HEK293 (cell line): ENCODE data around the gene ST8SIA4.

ENCODE experiments used
- BCL11A ChIP-seq: fragments of 450-650 bp; formaldehyde crosslinking; IDR thresholded peaks from 2 replicates; pipeline ENCODE4 v1.5.1; 2016; ENCODE audit warnings: low read depth, missing biosample characterization, missing genetic modification characterization
- GLIS2 ChIP-seq: fragments of 450-650 bp; formaldehyde crosslinking; IDR thresholded peaks from 2 replicates; pipeline ENCODE4 v1.5.1; 2016; ENCODE audit warnings: missing biosample characterization, missing genetic modification characterization
- HOXC10 ChIP-seq: sonication (generic); formaldehyde crosslinking; IDR thresholded peaks from 2 replicates; pipeline ENCODE4 v1.8.1; 2023; ENCODE audit warnings: mild to moderate bottlenecking, missing genetic modification reagents
- KLF10 ChIP-seq: fragments of 450-650 bp; IDR thresholded peaks from 2 replicates; pipeline ENCODE4 v1.5.1; 2018; ENCODE audit warnings: missing biosample characterization, mild to moderate bottlenecking, missing genetic modification characterization
- MZF1 ChIP-seq: fragments of 450-650 bp; formaldehyde crosslinking; IDR thresholded peaks from 2 replicates; pipeline ENCODE4 v1.5.1; 2017; ENCODE audit warnings: missing biosample characterization, missing genetic modification characterization, borderline replicate concordance
- PRDM1 ChIP-seq: fragments of 450-650 bp; formaldehyde crosslinking; IDR thresholded peaks from 2 replicates; pipeline ENCODE4; 2016; ENCODE audit warnings: missing biosample characterization, missing genetic modification characterization
- SP2 ChIP-seq: fragments of 450-650 bp; formaldehyde crosslinking; IDR thresholded peaks from 2 replicates; pipeline ENCODE4 v1.5.1; 2016; ENCODE audit warnings: missing biosample characterization, missing genetic modification characterization
- SP7 ChIP-seq: fragments of 450-650 bp; formaldehyde crosslinking; IDR thresholded peaks from 2 replicates; pipeline ENCODE4 v1.5.1; 2016; ENCODE audit warnings: missing biosample characterization, missing genetic modification characterization
- ZBTB7A ChIP-seq: fragments of 450-650 bp; formaldehyde crosslinking; IDR thresholded peaks from 2 replicates; pipeline ENCODE4 v1.5.1; 2016; ENCODE audit warnings: low read depth, missing biosample characterization, missing genetic modification characterization
- ZBTB8A ChIP-seq: fragments of 450-650 bp; formaldehyde crosslinking; IDR thresholded peaks from 2 replicates; pipeline ENCODE4 v1.5.1; 2016; ENCODE audit warnings: missing biosample characterization, missing genetic modification characterization
- ZFHX2 ChIP-seq: fragments of 450-650 bp; formaldehyde crosslinking; conservative IDR thresholded peaks from 2 replicates; pipeline ENCODE4 v1.5.1; 2016; ENCODE audit warnings: missing biosample characterization, missing genetic modification characterization
- ZFP41 ChIP-seq: fragments of 450-650 bp; formaldehyde crosslinking; IDR thresholded peaks from 2 replicates; pipeline ENCODE4 v1.5.1; 2016; ENCODE audit warnings: missing biosample characterization, missing genetic modification characterization, borderline replicate concordance
- ZNF155 ChIP-seq: fragments of 450-650 bp; formaldehyde crosslinking; IDR thresholded peaks from 2 replicates; pipeline ENCODE4 v1.5.1; 2016; ENCODE audit warnings: missing biosample characterization, missing genetic modification characterization
- ZNF221 ChIP-seq: fragments of 450-650 bp; formaldehyde crosslinking; IDR thresholded peaks from 2 replicates; pipeline ENCODE4 v1.5.1; 2017; ENCODE audit warnings: missing biosample characterization, missing genetic modification characterization, borderline replicate concordance
- ZNF248 ChIP-seq: fragments of 450-650 bp; formaldehyde crosslinking; IDR thresholded peaks from 2 replicates; pipeline ENCODE4 v1.5.1; 2017; ENCODE audit warnings: missing biosample characterization, missing genetic modification characterization
- ZNF292 ChIP-seq: fragments of 450-650 bp; formaldehyde crosslinking; IDR thresholded peaks from 2 replicates; pipeline ENCODE4 v1.5.1; 2016; ENCODE audit warnings: low read depth, missing biosample characterization, missing genetic modification characterization, borderline replicate concordance
- ZNF37A ChIP-seq: fragments of 450-650 bp; IDR thresholded peaks from 2 replicates; pipeline ENCODE4 v1.5.1; 2018; ENCODE audit warnings: missing biosample characterization, missing genetic modification characterization
- ZNF792 ChIP-seq: fragments of 450-650 bp; formaldehyde crosslinking; IDR thresholded peaks from 2 replicates; pipeline ENCODE4 v1.5.1; 2016; ENCODE audit warnings: missing biosample characterization, missing genetic modification characterization
- ZXDB ChIP-seq: fragments of 450-650 bp; formaldehyde crosslinking; IDR thresholded peaks from 2 replicates; pipeline ENCODE4 v1.5.1; 2016; ENCODE audit warnings: missing biosample characterization, missing genetic modification characterization
- TF ChIP-seq, protein P1 (sequence below): fragments of 450-650 bp; formaldehyde crosslinking; IDR thresholded peaks from 2 replicates; pipeline ENCODE4 v1.5.1; 2016; ENCODE audit warnings: missing biosample characterization, missing genetic modification characterization
- TF ChIP-seq, protein P2 (sequence below): fragments of 450-650 bp; formaldehyde crosslinking; IDR thresholded peaks from 2 replicates; pipeline ENCODE4 v1.5.1; 2016; ENCODE audit warnings: missing biosample characterization, missing genetic modification characterization
- TF ChIP-seq, protein P3 (sequence below): fragments of 450-650 bp; formaldehyde crosslinking; IDR thresholded peaks from 2 replicates; pipeline ENCODE4 v1.5.1; 2016; ENCODE audit warnings: missing biosample characterization, missing genetic modification characterization
- TF ChIP-seq, protein P4 (sequence below): fragments of 450-650 bp; formaldehyde crosslinking; IDR thresholded peaks from 2 replicates; pipeline ENCODE4 v1.5.1; 2016; ENCODE audit warnings: missing biosample characterization, missing genetic modification characterization
- TF ChIP-seq, protein P5 (sequence below): fragments of 450-650 bp; formaldehyde crosslinking; IDR thresholded peaks from 2 replicates; pipeline ENCODE4; 2016; ENCODE audit warnings: missing biosample characterization, missing genetic modification characterization
- TF ChIP-seq, protein P6 (sequence below): fragments of 450-650 bp; formaldehyde crosslinking; optimal IDR thresholded peaks from 2 replicates; pipeline ENCODE3; 2016; ENCODE audit warnings: missing biosample characterization, mild to moderate bottlenecking, missing genetic modification characterization
- TF ChIP-seq, protein P7 (sequence below): fragments of 450-650 bp; formaldehyde crosslinking; IDR thresholded peaks from 2 replicates; pipeline ENCODE4 v1.5.1; 2016; ENCODE audit warnings: missing biosample characterization, missing genetic modification characterization, borderline replicate concordance

The ST8SIA4 gene

DNA sequence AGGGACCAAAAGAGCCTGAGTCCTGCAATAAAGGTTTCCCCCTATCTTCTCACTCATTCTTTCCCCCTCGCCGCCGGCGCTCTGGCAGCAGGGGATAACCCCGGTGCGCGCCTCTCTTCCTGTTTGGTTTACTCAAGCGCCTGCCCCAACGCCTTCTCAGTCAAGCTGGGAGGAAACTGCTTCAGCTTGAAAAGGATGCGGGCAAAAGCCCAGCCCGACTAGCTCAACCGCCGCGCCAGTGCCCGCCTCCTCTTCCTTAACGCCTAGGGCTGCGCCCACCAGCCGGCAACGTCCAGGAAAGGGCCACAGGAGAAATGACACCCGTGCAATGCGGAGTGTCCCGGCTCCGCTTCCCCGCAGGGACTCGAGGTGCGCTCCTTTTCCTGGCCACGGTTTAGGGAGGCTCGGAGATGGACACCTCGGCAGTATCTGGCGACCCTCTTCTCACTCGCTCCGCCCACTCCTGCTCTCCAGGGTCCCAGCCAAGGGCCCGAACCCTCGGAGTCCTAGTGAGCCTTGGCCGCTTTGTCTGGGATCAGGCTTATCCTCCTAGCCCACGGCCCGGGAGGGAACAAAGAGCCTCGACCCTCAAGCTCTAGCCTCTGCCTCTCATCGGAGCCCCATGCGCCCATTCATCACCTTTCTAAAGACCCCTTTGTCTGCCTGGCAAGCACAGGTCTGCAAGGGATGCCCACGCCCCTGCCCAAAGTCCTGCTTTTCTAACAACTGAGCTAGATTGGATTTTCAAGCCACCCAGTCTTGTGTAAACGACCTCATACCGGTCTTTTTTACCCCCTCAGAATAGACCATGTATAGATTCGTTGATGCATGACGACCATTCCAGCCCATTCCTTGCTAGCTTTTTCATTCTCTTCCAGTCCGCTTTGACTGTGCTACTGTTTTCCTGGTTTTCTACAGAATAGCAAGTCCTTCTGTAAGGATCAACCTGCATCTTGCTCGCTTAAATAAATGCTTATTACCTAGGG, 2.0 kb downstream of the ST8SIA4 start (continued):
- TF ChIP-seq, protein P1, sequence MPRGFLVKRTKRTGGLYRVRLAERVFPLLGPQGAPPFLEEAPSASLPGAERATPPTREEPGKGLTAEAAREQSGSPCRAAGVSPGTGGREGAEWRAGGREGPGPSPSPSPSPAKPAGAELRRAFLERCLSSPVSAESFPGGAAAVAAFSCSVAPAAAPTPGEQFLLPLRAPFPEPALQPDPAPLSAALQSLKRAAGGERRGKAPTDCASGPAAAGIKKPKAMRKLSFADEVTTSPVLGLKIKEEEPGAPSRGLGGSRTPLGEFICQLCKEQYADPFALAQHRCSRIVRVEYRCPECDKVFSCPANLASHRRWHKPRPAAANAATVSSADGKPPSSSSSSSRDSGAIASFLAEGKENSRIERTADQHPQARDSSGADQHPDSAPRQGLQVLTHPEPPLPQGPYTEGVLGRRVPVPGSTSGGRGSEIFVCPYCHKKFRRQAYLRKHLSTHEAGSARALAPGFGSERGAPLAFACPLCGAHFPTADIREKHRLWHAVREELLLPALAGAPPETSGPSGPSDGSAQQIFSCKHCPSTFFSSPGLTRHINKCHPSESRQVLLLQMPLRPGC = no peak
- no peak for TF ChIP-seq ZFP41 (tag by site-specific recombination)
- TF ChIP-seq ZBTB8A = peak; percentile 92
- peak; percentile 43; the same call in 1 of the 2 replicates for TF ChIP-seq SP2
- no peak for TF ChIP-seq ZNF37A
- no peak for TF ChIP-seq GLIS2
- TF ChIP-seq ZNF221 (tag by site-specific recombination) = no peak
- no peak for TF ChIP-seq ZBTB7A (tag by site-specific recombination)
- TF ChIP-seq ZNF155 (tag by site-specific recombination) = no peak
- TF ChIP-seq, protein P2, sequence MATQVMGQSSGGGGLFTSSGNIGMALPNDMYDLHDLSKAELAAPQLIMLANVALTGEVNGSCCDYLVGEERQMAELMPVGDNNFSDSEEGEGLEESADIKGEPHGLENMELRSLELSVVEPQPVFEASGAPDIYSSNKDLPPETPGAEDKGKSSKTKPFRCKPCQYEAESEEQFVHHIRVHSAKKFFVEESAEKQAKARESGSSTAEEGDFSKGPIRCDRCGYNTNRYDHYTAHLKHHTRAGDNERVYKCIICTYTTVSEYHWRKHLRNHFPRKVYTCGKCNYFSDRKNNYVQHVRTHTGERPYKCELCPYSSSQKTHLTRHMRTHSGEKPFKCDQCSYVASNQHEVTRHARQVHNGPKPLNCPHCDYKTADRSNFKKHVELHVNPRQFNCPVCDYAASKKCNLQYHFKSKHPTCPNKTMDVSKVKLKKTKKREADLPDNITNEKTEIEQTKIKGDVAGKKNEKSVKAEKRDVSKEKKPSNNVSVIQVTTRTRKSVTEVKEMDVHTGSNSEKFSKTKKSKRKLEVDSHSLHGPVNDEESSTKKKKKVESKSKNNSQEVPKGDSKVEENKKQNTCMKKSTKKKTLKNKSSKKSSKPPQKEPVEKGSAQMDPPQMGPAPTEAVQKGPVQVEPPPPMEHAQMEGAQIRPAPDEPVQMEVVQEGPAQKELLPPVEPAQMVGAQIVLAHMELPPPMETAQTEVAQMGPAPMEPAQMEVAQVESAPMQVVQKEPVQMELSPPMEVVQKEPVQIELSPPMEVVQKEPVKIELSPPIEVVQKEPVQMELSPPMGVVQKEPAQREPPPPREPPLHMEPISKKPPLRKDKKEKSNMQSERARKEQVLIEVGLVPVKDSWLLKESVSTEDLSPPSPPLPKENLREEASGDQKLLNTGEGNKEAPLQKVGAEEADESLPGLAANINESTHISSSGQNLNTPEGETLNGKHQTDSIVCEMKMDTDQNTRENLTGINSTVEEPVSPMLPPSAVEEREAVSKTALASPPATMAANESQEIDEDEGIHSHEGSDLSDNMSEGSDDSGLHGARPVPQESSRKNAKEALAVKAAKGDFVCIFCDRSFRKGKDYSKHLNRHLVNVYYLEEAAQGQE = peak; percentile 67
- TF ChIP-seq BCL11A = no peak
- TF ChIP-seq, protein P3, sequence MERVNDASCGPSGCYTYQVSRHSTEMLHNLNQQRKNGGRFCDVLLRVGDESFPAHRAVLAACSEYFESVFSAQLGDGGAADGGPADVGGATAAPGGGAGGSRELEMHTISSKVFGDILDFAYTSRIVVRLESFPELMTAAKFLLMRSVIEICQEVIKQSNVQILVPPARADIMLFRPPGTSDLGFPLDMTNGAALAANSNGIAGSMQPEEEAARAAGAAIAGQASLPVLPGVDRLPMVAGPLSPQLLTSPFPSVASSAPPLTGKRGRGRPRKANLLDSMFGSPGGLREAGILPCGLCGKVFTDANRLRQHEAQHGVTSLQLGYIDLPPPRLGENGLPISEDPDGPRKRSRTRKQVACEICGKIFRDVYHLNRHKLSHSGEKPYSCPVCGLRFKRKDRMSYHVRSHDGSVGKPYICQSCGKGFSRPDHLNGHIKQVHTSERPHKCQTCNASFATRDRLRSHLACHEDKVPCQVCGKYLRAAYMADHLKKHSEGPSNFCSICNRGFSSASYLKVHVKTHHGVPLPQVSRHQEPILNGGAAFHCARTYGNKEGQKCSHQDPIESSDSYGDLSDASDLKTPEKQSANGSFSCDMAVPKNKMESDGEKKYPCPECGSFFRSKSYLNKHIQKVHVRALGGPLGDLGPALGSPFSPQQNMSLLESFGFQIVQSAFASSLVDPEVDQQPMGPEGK (tag by site-specific recombination) = no peak
- TF ChIP-seq MZF1 = no peak
- TF ChIP-seq, protein P4, sequence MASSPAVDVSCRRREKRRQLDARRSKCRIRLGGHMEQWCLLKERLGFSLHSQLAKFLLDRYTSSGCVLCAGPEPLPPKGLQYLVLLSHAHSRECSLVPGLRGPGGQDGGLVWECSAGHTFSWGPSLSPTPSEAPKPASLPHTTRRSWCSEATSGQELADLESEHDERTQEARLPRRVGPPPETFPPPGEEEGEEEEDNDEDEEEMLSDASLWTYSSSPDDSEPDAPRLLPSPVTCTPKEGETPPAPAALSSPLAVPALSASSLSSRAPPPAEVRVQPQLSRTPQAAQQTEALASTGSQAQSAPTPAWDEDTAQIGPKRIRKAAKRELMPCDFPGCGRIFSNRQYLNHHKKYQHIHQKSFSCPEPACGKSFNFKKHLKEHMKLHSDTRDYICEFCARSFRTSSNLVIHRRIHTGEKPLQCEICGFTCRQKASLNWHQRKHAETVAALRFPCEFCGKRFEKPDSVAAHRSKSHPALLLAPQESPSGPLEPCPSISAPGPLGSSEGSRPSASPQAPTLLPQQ (tag by site-specific recombination) = no peak
- no peak for TF ChIP-seq ZXDB (tag by site-specific recombination)
- no peak for TF ChIP-seq PRDM1 (tag by site-specific recombination)
- TF ChIP-seq ZNF292 (tag by site-specific recombination) = no peak
- no peak for TF ChIP-seq HOXC10
- TF ChIP-seq KLF10 (tag by site-specific recombination) = no peak
- TF ChIP-seq, protein P5, sequence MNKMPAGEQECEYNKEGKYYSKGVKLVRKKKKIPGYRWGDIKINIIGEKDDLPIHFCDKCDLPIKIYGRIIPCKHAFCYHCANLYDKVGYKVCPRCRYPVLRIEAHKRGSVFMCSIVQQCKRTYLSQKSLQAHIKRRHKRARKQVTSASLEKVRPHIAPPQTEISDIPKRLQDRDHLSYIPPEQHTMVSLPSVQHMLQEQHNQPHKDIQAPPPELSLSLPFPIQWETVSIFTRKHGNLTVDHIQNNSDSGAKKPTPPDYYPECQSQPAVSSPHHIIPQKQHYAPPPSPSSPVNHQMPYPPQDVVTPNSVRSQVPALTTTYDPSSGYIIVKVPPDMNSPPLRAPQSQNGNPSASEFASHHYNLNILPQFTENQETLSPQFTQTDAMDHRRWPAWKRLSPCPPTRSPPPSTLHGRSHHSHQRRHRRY (tag by site-specific recombination) = no peak
- peak; percentile 4; the same call in 1 of the 2 replicates for TF ChIP-seq SP7
- no peak for TF ChIP-seq ZNF792 (tag by site-specific recombination)
- peak; percentile 67 for TF ChIP-seq ZFHX2
- no peak for TF ChIP-seq ZNF248
- TF ChIP-seq, protein P6, sequence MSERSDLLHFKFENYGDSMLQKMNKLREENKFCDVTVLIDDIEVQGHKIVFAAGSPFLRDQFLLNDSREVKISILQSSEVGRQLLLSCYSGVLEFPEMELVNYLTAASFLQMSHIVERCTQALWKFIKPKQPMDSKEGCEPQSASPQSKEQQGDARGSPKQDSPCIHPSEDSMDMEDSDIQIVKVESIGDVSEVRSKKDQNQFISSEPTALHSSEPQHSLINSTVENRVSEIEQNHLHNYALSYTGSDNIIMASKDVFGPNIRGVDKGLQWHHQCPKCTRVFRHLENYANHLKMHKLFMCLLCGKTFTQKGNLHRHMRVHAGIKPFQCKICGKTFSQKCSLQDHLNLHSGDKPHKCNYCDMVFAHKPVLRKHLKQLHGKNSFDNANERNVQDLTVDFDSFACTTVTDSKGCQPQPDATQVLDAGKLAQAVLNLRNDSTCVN (tag by site-specific recombination) = peak; percentile 46
- TF ChIP-seq, protein P7, sequence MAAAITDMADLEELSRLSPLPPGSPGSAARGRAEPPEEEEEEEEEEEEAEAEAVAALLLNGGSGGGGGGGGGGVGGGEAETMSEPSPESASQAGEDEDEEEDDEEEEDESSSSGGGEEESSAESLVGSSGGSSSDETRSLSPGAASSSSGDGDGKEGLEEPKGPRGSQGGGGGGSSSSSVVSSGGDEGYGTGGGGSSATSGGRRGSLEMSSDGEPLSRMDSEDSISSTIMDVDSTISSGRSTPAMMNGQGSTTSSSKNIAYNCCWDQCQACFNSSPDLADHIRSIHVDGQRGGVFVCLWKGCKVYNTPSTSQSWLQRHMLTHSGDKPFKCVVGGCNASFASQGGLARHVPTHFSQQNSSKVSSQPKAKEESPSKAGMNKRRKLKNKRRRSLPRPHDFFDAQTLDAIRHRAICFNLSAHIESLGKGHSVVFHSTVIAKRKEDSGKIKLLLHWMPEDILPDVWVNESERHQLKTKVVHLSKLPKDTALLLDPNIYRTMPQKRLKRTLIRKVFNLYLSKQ (tag by site-specific recombination) = no peak
